Hepatocyte (in vitro differentiated cells): ENCODE measurements around the gene MASP1. TPM values are rescaled to one million over a fixed set of nuclear protein-coding genes. Genes with fewer than 3 reads are reported as not detected.

ENCODE experiments used
- DNase-seq: peaks from one replicate; pipeline ENCODE4 v3.0.0-alpha.2; 2016; ENCODE audit warnings: low spot score
- H2AFZ ChIP-seq: fragments of 200-600 bp; sonication (generic); 2 replicates; pipeline ENCODE4 v1.6.0; 2016; ENCODE audit warnings: antibody characterized with exemption, mild to moderate bottlenecking
- H3K27ac ChIP-seq: fragments of 200-600 bp; sonication (generic); 2 replicates; pipeline ENCODE4 v1.5.1; 2016; ENCODE audit warnings: mild to moderate bottlenecking
- H3K27me3 ChIP-seq: fragments of 200-600 bp; sonication (generic); 2 replicates; pipeline ENCODE4 v1.6.1; 2016
- H3K36me3 ChIP-seq: fragments of 200-600 bp; sonication (generic); replicated peaks from 2 replicates; pipeline ENCODE4 v1.5.1; 2016; ENCODE audit warnings: low read depth; ENCODE audit not compliant: insufficient read depth
- H3K4me1 ChIP-seq: fragments of 200-600 bp; sonication (generic); 2 replicates; pipeline ENCODE4 v1.5.1; 2016; ENCODE audit warnings: mild to moderate bottlenecking, moderate library complexity; ENCODE audit not compliant: insufficient read depth
- H3K4me2 ChIP-seq: fragments of 200-600 bp; sonication (generic); 2 replicates; pipeline ENCODE4 v1.6.0; 2016
- H3K4me3 ChIP-seq: fragments of 200-600 bp; sonication (generic); 2 replicates; pipeline ENCODE4 v1.5.1; 2016; ENCODE audit warnings: mild to moderate bottlenecking
- H3K79me2 ChIP-seq: fragments of 200-600 bp; sonication (generic); 2 replicates; pipeline ENCODE4 v1.6.0; 2017; ENCODE audit warnings: mild to moderate bottlenecking
- H3K9me2 ChIP-seq: fragments of 200-600 bp; sonication (generic); replicated peaks from 2 replicates; pipeline ENCODE4 v1.6.0; 2017; ENCODE audit warnings: mild to moderate bottlenecking; ENCODE audit not compliant: insufficient read depth
- H3K9me3 ChIP-seq: fragments of 200-600 bp; sonication (generic); 2 replicates; pipeline ENCODE4 v1.5.1; 2016; ENCODE audit warnings: low read depth, mild to moderate bottlenecking
- H4K20me1 ChIP-seq: fragments of 200-600 bp; sonication (generic); 2 replicates; pipeline ENCODE4 v1.6.0; 2016; ENCODE audit warnings: mild to moderate bottlenecking; ENCODE audit not compliant: insufficient read depth, poor library complexity, severe bottlenecking
- CTCF ChIP-seq: fragments of 200-600 bp; sonication (generic); IDR thresholded peaks from 2 replicates; pipeline ENCODE4 v1.5.1; 2016; ENCODE audit warnings: antibody characterized with exemption, mild to moderate bottlenecking; ENCODE audit not compliant: poor library complexity
- EZH2 ChIP-seq: fragments of 200-600 bp; sonication (generic); IDR thresholded peaks from 2 replicates; pipeline ENCODE4 v1.6.1; 2016; ENCODE audit warnings: antibody characterized with exemption, mild to moderate bottlenecking, borderline replicate concordance
- EZH2phosphoT487 ChIP-seq: fragments of 200-600 bp; sonication (generic); IDR thresholded peaks from one replicate; pipeline ENCODE4 v1.6.1; 2018; ENCODE audit warnings: antibody characterized with exemption, mild to moderate bottlenecking, low read depth, moderate library complexity; ENCODE audit not compliant: unreplicated experiment, severe bottlenecking
- WGBS: methylation state at CpG from one replicate; pipeline ENCODE4 v1.1.6; 2016; ENCODE audit warnings: low lambda C conversion rate; ENCODE audit errors: missing lambda C conversion rate; 5-methylcytosine and 5-hydroxymethylcytosine counted together
- polyA plus RNA-seq: library from polyadenylated mRNA; unstranded; fragments of >200 nt; fragmentation: Nextera tagmentation; extraction: Ambion mirVana; gene quantifications from 2 replicates; pipeline ENCODE4 v1.2.1, GENCODE V29; 2016
- total RNA-seq: library from RNA; depleted of rRNA; stranded (reverse); fragments of >200 nt; gene quantifications from 2 replicates; pipeline ENCODE4 v1.2.3, GENCODE V29; 2014

MASP1 gene
- total and polyA plus RNA-seq, 2 experiments from 2014 or later: 23.3 to 29.0 TPM

GRCh38 chr3:187259171-187259570, 32.4 kb downstream of the MASP1 start:
- Histone ChIP-seq H3K4me3 (no peak overlapping the region), H2AFZ (no peak overlapping the region), H3K27me3 (no peaks in the 10 kb centered on the region), H3K27ac (no peak overlapping the region), H3K9me2 (no peaks in the 10 kb centered on the region), H3K36me3 (no peaks in the 10 kb centered on the region), H4K20me1 (no peaks in the 10 kb centered on the region), H3K79me2 (no peaks in the 10 kb centered on the region), H3K9me3 (no peaks in the 10 kb centered on the region), H3K4me2 (no peak overlapping the region), H3K4me1 (peaks cover 12% of the 10 kb centered on the region)
- DNase-seq: no peak
- TF ChIP-seq CTCF (peak; percentile 8), EZH2 (no peak), EZH2phosphoT487 (no peak)
- 71% methylated on average over 2 of the region's 2 CpGs for WGBS

DNA sequence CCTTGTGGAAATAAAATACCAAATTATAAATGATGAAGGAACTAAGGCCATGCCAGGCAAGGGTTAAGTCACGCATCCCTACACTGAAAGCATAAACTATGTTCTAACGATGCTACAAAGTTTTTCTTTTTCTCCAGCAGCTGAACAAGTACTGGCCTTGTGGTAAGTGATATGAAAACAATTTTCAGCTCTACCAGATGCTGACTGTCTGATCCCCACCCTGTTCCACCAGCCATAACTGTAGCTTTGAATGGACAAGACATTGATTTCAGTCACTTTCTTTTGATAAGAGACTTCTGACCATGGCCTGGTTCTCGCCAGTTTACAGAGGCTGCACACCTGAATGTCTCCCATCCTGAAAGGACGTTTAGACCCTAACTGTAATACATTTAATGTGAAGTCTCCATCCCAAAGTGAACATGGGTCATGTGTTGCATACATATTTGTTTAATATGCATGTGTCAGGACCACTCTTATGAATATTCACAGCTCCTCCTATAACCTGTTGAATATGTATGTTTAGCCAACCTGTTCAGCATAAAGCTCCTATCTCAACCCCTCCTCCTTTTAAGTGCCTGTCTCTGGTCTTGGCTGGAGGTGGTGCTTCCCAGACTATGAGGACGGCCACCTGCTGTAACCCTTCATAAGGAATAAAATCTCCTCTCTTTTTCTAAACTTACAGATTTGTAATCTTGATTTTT, 33.4 kb downstream of the MASP1 start:
- no peak for DNase-seq
- Histone ChIP-seq H3K79me2 (no peaks in the 10 kb centered on the region), H3K9me3 (no peaks in the 10 kb centered on the region), H3K4me3 (no peak overlapping the region), H3K4me1 (peaks cover 4% of the 10 kb centered on the region), H2AFZ (no peak overlapping the region), H3K4me2 (no peak overlapping the region), H3K9me2 (no peaks in the 10 kb centered on the region), H3K27me3 (no peaks in the 10 kb centered on the region), H3K36me3 (no peaks in the 10 kb centered on the region), H3K27ac (no peak overlapping the region), H4K20me1 (no peaks in the 10 kb centered on the region)
- WGBS: 80% methylated on average over 5 of the region's 5 CpGs
- TF ChIP-seq EZH2phosphoT487: no peak
- no peak for TF ChIP-seq CTCF
- no peak for TF ChIP-seq EZH2

- 93% methylated on average over 6 of the region's 6 CpGs for WGBS
These were observed 34.1 kb downstream of the MASP1 start for GRCh38 chr3:187257471-187257870.

More at GRCh38 chr3:187257471-187257870, 34.1 kb downstream of the MASP1 start:
- DNase-seq: no peak
- no peaks in the 10 kb centered on the region for H3K4me1 ChIP-seq
- H3K4me2 ChIP-seq: no peak overlapping the region
- H4K20me1 ChIP-seq: no peaks in the 10 kb centered on the region
- no peaks in the 10 kb centered on the region for H3K27me3 ChIP-seq
- no peaks in the 10 kb centered on the region for H3K36me3 ChIP-seq
- no peak overlapping the region for H3K4me3 ChIP-seq
- no peak overlapping the region for H2AFZ ChIP-seq
- no peaks in the 10 kb centered on the region for H3K9me3 ChIP-seq
- H3K9me2 ChIP-seq: no peaks in the 10 kb centered on the region
- TF ChIP-seq EZH2 (no peak), EZH2phosphoT487 (no peak), CTCF (no peak)
- H3K79me2 ChIP-seq: no peaks in the 10 kb centered on the region
- H3K27ac ChIP-seq: no peak overlapping the region
